Effector CD8-positive, alpha-beta T cell (primary cell): ENCODE measurements around the gene ARHGAP28.

Experiments used
- DNase-seq: peaks from one replicate; lab custom pipeline; 2025; lab: John Stamatoyannopoulos, UW

The ARHGAP28 gene

DNA sequence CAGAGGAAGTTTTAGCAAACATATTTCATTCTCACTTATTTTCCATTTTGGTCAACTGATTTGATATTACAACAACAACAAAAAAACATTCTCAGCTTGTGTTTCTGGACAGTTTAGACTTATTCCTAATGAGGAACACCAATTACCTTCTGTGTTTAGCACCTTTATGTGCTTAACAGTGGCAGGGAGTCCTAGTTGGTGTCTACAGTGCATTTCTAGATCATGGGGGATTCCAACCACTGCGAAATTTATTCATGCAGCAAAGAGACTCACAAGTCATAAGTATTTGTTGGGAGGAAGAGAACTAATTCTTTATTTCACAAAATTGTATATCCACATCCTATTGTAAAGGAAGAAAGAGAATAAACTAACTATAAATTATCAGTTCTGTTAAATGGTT, 4.2 kb downstream of the ARHGAP28 start:
- DNase-seq = no peak

DNA sequence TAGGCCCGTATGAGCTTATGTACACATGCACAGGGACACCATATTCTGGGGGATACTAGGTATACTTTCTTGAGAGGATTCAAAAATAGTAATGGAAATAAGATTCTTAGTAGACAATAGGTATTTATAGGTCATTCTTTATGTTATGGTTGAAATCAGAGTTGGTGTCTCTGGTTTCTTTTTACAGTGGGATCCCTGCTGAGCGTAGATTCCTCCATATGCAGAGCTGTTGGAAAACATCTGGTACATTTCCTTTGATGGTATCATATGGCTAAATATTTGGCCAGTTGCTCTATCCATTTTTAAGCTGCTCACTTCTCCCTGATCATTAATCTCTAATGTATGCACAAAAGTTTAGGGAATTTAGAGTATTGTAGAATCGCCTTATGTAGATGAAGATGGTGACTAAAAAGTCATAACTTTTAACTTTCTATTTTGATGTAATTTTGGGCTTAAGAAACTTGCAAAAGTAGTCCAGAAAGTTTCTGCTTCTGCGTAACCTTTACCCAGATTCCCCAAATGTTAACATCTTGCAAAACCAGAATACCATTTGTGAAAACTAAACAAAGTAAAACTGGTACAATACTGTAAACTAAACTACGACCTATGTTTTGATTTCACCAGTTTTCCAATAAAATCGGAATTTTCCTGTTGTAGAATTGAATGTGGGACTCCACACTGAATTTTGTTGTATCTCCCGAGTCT, 5.4 kb downstream of the ARHGAP28 start:
- no peak for DNase-seq

- no peak for DNase-seq
These were observed 8.3 kb downstream of the ARHGAP28 start for GRCh38 chr18:6737833-6738232.

GRCh38 chr18:6738622-6739021, 9.1 kb downstream of the ARHGAP28 start:
- no peak for DNase-seq

DNA sequence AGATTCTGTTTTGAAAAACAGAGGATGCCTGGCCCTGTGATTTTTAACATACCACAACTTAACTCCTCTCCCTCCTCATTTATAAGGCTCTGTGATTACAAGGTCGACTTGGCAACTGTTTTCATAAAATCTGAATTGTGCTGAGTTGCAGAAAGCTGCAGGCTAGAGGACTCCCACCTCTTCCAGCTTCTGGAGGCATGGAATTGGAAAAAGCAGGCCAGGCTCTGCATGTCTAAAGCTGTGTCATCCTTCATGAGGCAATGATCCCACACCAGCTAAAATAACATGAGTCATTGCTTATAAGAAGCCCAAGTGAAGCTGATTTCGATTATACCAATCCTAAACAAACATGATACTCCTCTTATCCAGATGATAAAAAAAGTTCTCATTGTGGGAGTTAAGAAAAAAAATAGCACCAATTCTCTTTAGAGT, 11.7 kb downstream of the ARHGAP28 start:
- DNase-seq = no peak

- no peak for DNase-seq
These were observed 12.3 kb downstream of the ARHGAP28 start for GRCh38 chr18:6741786-6742185.

- DNase-seq = no peak
These were observed 14.5 kb downstream of the ARHGAP28 start for GRCh38 chr18:6743999-6744398.

GRCh38 chr18:6744816-6745455, 15.4 kb downstream of the ARHGAP28 start:
- DNase-seq = no peak

DNA sequence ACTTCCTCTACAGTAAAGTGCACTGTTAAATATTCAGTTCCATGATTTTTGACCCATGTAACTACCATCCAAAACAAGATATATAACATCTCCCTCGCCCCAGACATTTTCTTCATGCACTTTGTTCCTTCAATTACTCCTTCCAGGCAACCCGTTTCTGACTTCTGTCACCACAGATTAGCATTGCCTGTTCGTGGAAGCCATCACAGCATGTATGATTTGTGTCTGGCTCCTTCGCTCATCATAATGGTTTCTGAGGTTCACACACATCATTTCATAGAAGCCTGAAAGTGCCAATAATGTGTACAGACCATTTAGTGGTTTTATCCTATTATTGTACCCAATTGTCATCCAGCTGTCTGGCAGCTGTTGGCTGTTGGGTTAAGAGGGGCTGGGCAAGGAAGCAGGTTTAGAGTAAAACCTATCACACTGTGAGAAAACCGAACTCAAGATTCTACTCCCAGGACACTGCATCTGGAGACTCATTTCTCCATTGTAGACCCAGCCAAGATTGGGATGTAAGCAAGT, 16.1 kb downstream of the ARHGAP28 start:
- DNase-seq = no peak

- no peak for DNase-seq
These were observed 17.0 kb downstream of the ARHGAP28 start for GRCh38 chr18:6746386-6746960.

DNA sequence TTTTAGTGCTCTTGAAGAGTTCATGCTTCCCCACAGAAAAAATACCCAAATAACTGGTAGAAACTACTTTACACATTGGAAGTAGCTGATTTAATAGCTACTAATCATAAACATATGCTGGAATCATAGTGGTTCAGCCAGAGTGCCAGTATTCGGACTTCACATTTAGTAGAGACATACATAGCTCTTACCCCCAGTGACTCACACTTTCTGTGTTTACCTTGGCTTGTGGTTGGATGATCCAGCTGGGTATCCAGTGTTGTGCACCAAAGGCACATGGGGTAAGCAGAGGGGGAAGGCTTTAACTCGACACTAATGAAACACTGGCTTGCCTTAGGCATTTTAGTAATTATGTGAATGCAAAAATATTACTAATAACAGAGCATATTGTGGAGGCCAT, 18.1 kb downstream of the ARHGAP28 start:
- no peak for DNase-seq

GRCh38 chr18:6748241-6748640, 18.7 kb downstream of the ARHGAP28 start:
- no peak for DNase-seq

DNA sequence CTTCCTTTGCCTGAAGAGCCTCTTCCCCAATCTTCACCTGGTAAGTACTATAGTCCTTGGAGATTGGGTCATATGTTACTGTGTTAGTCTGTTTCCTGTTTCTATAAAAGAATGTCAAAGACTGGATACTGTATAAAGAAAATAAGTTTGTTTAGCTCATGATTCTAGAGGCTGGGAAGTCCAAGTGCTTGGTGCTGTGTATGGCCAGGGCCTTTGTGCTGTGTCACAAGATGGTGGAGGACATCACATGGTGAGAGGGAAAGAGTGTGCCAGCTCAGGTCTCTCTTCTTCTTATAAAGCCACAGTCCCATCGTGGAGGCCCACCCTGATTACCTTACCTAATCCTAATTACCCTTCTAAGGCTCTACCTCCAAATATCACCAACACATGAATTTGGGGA, 20.9 kb downstream of the ARHGAP28 start:
- no peak for DNase-seq

GRCh38 chr18:6751222-6751621, 21.7 kb downstream of the ARHGAP28 start:
- DNase-seq = no peak

DNA sequence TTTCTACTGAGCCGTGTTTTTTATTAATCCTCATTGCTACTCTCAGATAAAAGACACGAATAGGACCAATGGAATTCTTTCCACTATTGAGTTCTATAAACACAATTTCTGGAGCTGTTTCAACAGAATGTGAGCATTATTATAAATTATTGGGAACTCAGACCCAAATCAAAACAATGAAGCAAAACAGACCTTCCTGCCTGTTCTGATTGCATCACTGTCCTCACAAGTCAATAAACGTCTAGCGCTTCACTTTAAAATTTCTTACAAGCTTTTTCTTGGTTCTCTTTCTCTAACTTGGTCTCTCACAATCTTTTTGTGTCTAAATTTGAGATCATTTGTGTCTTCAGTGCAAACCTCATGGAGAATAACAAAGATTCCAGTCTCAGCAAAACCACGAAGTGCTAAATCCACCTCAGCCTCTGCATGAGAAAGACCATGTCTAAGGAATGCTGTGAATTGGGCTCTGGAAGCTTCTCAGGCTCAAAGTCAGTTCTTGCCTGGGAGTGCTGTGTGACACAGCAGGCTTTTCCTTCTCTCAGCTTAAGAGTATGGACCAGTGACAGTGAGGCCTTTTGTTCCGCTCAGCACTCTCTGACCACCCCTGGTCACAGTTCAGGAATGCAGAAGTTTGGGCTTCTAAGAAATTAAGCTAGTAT, 22.8 kb downstream of the ARHGAP28 start:
- no peak for DNase-seq

- no peak for DNase-seq
These were observed 25.6 kb downstream of the ARHGAP28 start for GRCh38 chr18:6755107-6755506.

- DNase-seq = no peak
These were observed 28.4 kb downstream of the ARHGAP28 start for GRCh38 chr18:6757931-6758330.

GRCh38 chr18:6759579-6759978, 30.1 kb downstream of the ARHGAP28 start:
- no peak for DNase-seq

DNA sequence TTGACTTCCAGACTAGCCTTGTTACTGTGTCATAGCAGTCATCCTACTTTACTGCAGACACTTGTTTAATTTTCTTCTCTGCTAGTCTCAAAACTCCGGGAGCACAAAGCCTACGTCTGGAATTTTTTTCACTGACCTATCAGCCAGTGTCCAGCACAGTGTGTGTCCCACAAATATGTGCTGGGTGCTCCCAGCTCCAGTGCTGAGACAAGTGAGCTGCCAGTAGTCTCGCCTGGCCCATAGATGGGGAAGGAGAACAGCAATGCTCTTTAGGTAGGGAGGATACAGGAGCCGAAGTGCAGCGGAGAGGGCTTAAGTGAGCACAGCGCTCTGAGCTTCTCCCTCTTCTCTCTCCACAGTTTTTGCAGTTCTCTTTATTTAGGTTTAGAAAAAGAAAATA, 34.0 kb downstream of the ARHGAP28 start:
- DNase-seq = no peak

- DNase-seq = no peak
These were observed 34.9 kb downstream of the ARHGAP28 start for GRCh38 chr18:6764382-6764781.

DNA sequence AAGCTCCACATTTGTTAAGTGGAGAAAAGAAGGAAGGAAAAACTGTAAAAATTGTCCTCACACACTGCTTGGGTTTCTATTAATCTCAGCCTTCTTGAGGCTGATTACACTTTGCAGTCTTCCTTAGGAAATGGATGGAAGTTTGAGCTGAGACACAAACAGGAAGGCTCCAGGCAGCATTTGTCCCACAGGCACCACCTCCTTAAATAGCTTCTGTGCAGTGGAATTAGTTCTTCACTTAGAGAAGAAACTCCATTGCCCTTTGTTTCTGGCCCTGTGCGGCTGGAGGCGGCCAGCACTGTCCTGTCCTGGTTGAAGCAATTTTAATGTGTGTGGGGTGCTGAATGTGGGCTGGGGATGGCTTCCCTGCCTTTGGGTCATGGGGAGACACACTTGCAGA, 44.3 kb downstream of the ARHGAP28 start:
- no peak for DNase-seq

DNA sequence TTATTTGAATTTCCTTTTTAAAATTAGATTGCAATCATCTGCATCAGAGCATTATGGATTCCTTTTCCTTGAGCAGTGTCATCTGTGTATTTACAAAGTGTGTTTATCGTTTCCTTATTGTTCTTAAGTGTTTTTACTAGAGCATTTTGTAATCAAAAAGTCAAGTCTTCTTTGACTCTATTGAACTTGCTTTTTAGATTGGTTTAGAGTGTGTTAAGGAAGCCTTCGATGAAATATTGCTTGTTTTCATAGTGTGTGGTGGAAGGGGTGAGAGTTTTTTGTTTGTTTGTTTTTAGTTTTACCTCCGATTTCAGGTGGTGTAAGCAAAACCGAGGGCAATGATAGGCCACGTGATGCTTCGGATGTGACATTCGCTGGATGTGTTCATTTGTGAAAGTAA, 45.7 kb downstream of the ARHGAP28 start:
- no peak for DNase-seq

GRCh38 chr18:6775702-6776101, 46.2 kb downstream of the ARHGAP28 start:
- no peak for DNase-seq
